GM12891 (cell line): ENCODE data around the gene CENPB.

ENCODE experiments used
- DNase-seq: peaks from one replicate; pipeline ENCODE4 v3.0.0; 2011; ENCODE audit warnings: low spot score; ENCODE audit not compliant: insufficient read length
- FAIRE-seq: peaks from 2 replicates; lab custom pipeline; 2011; peaks lifted over from hg19 to GRCh38; lab: Jason Lieb, UNC
- PAX5 ChIP-seq: IDR thresholded peaks from 2 replicates; pipeline ENCODE4 v1.6.1; 2011; ENCODE audit warnings: low read length, moderate library complexity, mild to moderate bottlenecking; ENCODE audit not compliant: insufficient read depth, severe bottlenecking
- POLR2A ChIP-seq: IDR thresholded peaks from 2 replicates; pipeline ENCODE4 v1.6.1; 2011; ENCODE audit warnings: low read depth, low read length, control low read depth
- POLR2AphosphoS5 ChIP-seq: IDR thresholded peaks from 2 replicates; pipeline ENCODE4 v1.6.1; 2011; ENCODE audit warnings: low read depth, low read length, control low read depth
- POU2F2 ChIP-seq: IDR thresholded peaks from 2 replicates; pipeline ENCODE4 v1.6.1; 2011; ENCODE audit warnings: low read depth, mild to moderate bottlenecking, control low read depth, low read length, moderate library complexity
- SPI1 ChIP-seq: IDR thresholded peaks from 2 replicates; pipeline ENCODE4 v1.6.1; 2011; ENCODE audit warnings: low read depth, low read length, control low read depth
- TAF1 ChIP-seq: IDR thresholded peaks from 2 replicates; pipeline ENCODE4 v1.6.1; 2011; ENCODE audit warnings: low read depth, low read length, control low read depth

The CENPB gene

DNA sequence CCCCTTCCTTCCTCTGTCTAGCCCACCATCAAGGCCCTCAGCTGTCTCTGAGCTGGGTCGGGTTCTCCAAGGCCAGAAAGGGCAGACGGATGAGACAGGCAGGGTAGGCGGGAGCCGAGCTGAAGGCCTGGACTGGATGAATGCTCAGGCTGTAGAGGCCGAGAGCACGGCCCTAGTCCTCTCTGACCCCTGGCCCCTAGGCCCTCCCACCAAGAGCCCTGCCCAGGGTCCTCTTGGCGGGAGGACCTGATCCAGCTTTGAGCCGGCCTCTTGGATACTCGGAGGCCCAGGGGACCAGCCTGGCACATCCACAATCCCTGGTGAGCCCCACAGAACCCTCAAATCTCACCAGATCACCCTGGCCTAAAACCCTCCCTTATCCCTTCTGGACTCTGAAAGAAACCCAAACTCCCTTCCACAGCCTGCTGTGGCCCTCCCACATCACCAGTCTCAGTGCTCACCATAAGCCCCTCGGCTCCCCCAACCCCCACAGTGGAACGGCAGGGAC is 27.2 kb downstream of the CENPB start:
- no peak for TF ChIP-seq PAX5
- TF ChIP-seq POLR2A: no peak
- TF ChIP-seq TAF1: no peak
- TF ChIP-seq SPI1: no peak
- TF ChIP-seq POU2F2: no peak
- no peak for TF ChIP-seq POLR2AphosphoS5
- no peak for DNase-seq
- FAIRE-seq: no peak

DNA sequence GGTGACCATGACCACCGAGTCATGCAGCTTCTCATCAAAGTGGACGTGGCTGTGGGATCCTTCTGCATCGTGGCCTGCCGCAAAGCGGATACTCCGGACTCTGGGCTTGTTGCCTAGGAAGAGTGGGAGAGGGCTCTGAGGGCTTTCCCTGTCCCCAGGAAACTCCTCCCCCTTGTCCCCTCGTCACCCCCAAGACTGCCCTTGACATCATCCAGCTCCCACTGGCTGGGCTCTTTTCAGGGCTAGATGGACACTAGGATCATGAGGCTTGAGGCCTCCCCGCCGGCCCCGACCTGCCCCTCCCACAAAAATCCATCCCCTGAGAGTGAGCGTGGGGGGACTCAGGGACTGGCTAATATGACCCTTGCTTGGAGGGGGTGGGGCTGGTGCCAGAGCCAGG is 28.0 kb downstream of the CENPB start:
- FAIRE-seq (no peak), DNase-seq (no peak)
- no peak for TF ChIP-seq POLR2A
- TF ChIP-seq POU2F2: no peak
- no peak for TF ChIP-seq PAX5
- no peak for TF ChIP-seq POLR2AphosphoS5
- no peak for TF ChIP-seq SPI1
- no peak for TF ChIP-seq TAF1

DNA sequence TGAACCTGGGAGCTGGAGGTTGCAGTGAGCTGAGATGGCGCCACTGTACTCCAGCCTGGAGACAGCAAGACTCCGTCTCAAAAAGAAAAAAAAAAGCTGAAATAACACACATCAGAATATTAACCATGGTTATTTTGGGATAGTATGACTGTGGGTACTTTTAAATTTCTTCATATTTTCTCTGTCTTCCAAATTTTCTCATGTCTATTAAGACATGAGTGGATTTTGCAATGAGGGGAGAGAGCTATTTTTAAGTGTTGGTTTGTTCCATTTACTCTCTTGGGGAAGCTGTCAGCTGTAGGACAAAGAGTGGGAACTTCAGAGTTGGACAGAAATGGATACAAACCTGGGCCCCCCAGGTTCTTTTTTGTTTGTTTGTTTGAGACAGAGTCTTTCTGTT is 29.3 kb downstream of the CENPB start:
- TF ChIP-seq TAF1 (no peak), POU2F2 (no peak), POLR2A (no peak), SPI1 (no peak), POLR2AphosphoS5 (no peak), PAX5 (no peak)
- no peak for DNase-seq
- no peak for FAIRE-seq

DNA sequence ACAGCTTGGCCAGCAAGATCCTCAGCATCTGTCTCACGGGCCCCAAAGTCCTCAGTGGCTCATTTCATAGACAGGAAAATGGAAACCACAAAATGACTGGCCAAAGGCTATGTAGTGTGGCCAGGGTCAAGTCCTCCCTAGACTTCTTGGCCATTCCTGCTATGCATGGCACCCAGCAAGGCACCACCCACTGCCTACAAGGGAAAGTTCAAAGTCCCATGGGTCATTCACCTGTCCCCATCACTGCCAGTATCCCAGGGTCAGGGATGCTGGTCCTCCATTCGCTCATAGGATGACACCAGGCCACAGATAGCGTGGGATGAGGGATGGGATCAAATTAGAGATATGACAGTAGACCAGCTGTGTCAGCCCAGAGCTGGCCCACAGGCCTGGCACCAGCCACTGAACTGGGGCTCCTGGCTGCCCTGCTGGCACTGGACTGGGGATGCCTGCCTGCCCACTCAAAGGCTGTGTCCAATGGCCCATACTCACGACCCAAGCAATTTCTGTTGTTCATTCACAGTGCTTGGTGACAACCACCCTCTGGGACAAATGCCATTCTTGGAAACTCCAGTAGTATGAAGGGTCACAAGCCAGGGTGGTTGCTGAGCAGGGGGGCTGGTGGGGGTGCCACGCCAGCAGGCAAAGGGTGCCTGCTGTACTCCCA is 30.6 kb downstream of the CENPB start:
- no peak for FAIRE-seq
- TF ChIP-seq PAX5: no peak
- no peak for TF ChIP-seq TAF1
- no peak for TF ChIP-seq POU2F2
- no peak for TF ChIP-seq SPI1
- no peak for TF ChIP-seq POLR2A
- no peak for TF ChIP-seq POLR2AphosphoS5

DNA sequence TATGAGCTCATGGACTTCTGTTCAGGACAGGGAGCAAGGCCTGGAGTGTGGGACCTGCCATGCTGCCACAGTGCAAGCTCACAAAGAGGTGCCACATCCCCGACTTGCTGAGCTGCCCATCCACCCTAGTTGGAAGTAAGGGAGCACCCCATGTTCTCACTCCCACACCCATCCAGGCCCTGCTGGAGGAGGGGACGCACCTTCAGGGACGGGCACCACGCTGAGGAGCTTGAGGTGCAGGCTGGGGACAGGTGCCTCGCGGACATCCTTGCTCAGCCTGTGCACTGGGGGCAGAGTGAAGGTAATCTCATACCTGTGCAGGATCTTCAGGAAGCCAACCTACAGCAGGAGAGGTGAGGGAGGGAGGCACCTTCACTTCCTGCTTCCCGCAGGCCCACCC is 31.3 kb downstream of the CENPB start:
- no peak for FAIRE-seq
- TF ChIP-seq POU2F2 (no peak), POLR2AphosphoS5 (no peak), PAX5 (no peak), SPI1 (no peak), POLR2A (no peak), TAF1 (no peak)
- DNase-seq: no peak

More for the DNA sequence above, 30.6 kb downstream of the CENPB start:
- no peak for DNase-seq

DNA sequence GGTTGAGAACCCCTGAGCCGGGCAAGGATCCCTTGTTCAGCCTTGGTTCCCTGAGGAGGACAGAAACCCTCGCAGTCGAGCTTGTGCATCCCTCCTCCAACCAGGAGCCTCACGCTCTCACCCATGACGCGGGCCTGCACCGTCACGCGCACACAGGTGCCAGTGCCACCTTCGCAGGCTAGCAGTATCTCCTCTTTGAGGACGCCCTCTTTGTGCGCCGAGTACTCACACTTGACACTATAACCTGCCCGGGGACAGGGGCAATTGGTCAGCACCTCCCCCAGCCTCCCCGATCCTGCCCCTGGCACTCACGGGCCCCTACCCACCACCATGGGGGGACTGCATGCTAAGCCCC is 32.3 kb downstream of the CENPB start:
- DNase-seq: no peak
- TF ChIP-seq SPI1 (no peak), POLR2A (no peak), POLR2AphosphoS5 (no peak), PAX5 (no peak), TAF1 (no peak), POU2F2 (no peak)
- no peak for FAIRE-seq

DNA sequence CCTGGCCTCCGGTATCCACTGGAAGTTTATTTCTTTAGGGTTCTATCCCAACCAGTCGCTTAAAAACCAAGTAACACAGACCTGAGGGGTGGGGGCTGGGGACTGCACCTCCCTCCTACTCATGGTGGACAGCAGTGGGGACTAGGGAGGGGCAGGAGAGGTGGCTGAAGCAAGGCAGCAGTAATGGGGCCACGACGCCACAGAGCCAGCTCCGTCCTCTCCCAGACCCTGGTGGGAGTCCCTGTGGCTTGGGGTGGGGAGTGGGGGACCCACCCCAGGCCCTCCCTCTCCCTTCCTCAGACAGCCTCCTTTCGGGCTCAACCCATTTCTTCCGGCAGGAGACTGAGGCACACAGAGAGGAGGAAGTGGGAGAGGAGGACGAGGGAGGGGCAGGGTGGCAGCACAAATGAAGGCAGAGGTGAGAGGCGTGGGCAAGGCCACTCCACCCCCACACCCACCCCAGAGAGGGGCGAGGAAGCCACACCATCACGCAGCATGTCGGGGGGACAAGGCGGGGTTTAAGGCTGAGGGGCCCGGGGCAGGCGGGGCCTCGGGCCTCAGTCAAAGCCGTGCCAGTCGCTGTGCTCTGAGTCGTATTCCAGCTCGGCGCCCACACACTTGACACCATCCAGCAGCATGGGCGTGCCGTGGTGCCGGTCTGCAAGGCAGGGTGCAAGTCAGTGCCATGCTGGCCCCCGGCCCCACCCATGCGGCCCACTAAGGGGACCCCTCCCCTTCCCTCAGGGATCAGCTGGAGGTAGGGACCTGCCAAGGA is 32.9 kb downstream of the CENPB start:
- FAIRE-seq (no peak), DNase-seq (no peak)
- TF ChIP-seq PAX5 (no peak), SPI1 (no peak), TAF1 (no peak), POU2F2 (no peak), POLR2A (no peak), POLR2AphosphoS5 (no peak)

DNA sequence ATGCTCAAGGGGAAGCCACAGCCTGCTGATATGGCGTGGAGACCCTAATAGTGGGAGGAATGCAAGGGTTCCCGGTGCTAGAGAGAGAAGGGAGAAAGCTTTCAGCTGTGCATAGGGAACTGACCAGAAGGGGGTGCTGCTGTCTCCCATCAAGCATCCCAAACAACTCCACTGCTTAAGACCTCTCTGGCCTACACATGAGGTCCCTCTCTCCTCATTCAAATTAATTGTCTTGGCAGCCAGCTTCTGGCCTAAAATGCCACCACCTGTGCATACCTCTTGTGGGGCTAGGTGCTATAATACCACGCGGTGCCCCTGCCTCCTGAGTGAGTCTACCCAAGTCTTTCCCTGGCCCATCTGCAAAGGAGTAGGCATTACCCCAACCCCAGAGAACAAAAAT is 33.4 kb downstream of the CENPB start:
- TF ChIP-seq POU2F2 (no peak), POLR2A (no peak), TAF1 (no peak), SPI1 (no peak), PAX5 (no peak), POLR2AphosphoS5 (no peak)
- DNase-seq: peak; percentile 83
- FAIRE-seq: peak; percentile 86

DNA sequence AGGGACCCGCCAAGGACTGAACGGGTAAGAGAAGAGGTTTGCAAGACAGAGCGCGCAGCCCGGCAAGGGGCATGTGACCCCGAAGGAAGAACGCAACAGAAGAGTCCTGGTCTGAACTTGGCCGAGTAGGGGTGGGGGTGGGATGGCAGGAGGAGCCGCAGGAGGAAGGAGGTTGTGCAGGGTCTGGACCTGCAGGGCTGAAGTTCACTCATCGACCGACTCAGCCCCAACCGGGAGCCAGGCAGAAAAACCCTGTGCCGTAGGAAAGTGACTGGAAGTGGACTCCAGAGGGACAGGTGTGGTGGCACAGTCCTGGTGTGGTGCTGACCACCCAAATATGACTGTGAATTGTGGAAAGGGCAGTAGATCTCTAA is 34.2 kb downstream of the CENPB start:
- DNase-seq: no peak
- no peak for TF ChIP-seq TAF1
- TF ChIP-seq POU2F2: no peak
- TF ChIP-seq SPI1: no peak
- no peak for TF ChIP-seq POLR2A
- TF ChIP-seq POLR2AphosphoS5: no peak
- no peak for TF ChIP-seq PAX5
- no peak for FAIRE-seq
